CD4-positive, alpha-beta T cell (primary cell): ENCODE measurements around the gene NRXN3. TPM values are rescaled to one million over a fixed set of nuclear protein-coding genes. Genes with fewer than 3 reads are reported as not detected.

Experiments used
- ATAC-seq: fragments of 200-7000 bp; cut with Tn5 transposase; one replicate; pipeline ENCODE4 v1.10.0; 2022; ENCODE audit warnings: mild to moderate bottlenecking; ENCODE audit not compliant: poor library complexity
- CTCF ChIA-PET: fragments of 350-600 bp; sonication (Branson Sonifier 250); formaldehyde crosslinking; loops from one replicate; lab custom pipeline; 2021; ENCODE audit warnings: antibody characterized with exemption, inconsistent platforms; lab: Charles Lee
- POLR2A ChIA-PET: fragments of 350-600 bp; sonication (Branson Sonifier 250); formaldehyde crosslinking; loops from one replicate; lab custom pipeline; 2021; ENCODE audit warnings: antibody characterized with exemption, inconsistent platforms; lab: Charles Lee
- DNase-seq, 14 experiments: peaks; one replicate each; pipeline ENCODE4 v3.0.0-alpha.2; 2013 to 2020; ENCODE audit warnings: mixed read lengths in 2 of 14
- H3K27ac ChIP-seq, 2 donors: one replicate each; pipeline versions ENCODE4 v1.5.1 to v1.7.0; 2013; ENCODE audit warnings: low read length in 2 of 2, low read depth in 1 of 2, mild to moderate bottlenecking in 1 of 2
- H3K27me3 ChIP-seq, 2 experiments: 1 replicate in 1 of 2; 2 replicates in 1 of 2; pipeline versions ENCODE4 v1.6.1 to v1.7.0; 2013; ENCODE audit warnings: low read length in 2 of 2, control low read depth in 1 of 2, mild to moderate bottlenecking in 1 of 2, moderate library complexity in 1 of 2; ENCODE audit not compliant: insufficient read depth in 2 of 2, control insufficient read depth in 1 of 2
- H3K36me3 ChIP-seq: one replicate; pipeline ENCODE4 v1.6.1; 2013; ENCODE audit warnings: low read length, control low read depth; ENCODE audit not compliant: insufficient read depth
- H3K4me1 ChIP-seq: one replicate; pipeline ENCODE4 v1.6.1; 2013; ENCODE audit warnings: low read length, control low read depth; ENCODE audit not compliant: insufficient read depth
- H3K4me3 ChIP-seq: one replicate; pipeline ENCODE4 v1.5.1; 2013; ENCODE audit warnings: mild to moderate bottlenecking, low read length, moderate library complexity
- H3K9me3 ChIP-seq, 2 experiments: 1 replicate in 1 of 2; 2 replicates in 1 of 2; pipeline versions ENCODE4 v1.6.1 to v1.7.0; 2013; ENCODE audit warnings: low read length in 2 of 2, mild to moderate bottlenecking in 2 of 2, control low read depth in 1 of 2, moderate library complexity in 1 of 2; ENCODE audit not compliant: control insufficient read depth in 1 of 2, insufficient read depth in 1 of 2
- H3K27ac Mint-ChIP-seq: one replicate; pipeline ENCODE4 v1.8.0; 2020; ENCODE audit warnings: mixed read lengths
- H3K27me3 Mint-ChIP-seq: one replicate; pipeline ENCODE4 v1.8.0; 2021; ENCODE audit warnings: mixed read lengths
- H3K36me3 Mint-ChIP-seq: one replicate; pipeline ENCODE4 v1.8.0; 2021; ENCODE audit warnings: low read depth, mixed read lengths
- H3K4me1 Mint-ChIP-seq: one replicate; pipeline ENCODE4 v1.8.0; 2021; ENCODE audit warnings: low read depth, mixed read lengths
- H3K4me3 Mint-ChIP-seq: one replicate; pipeline ENCODE4 v1.8.0; 2020; ENCODE audit warnings: mild to moderate bottlenecking, mixed read lengths
- H3K9me3 Mint-ChIP-seq: one replicate; pipeline ENCODE4 v1.8.0; 2020; ENCODE audit warnings: mixed read lengths
- CTCF ChIP-seq: fragments of 200-600 bp; IDR thresholded peaks from one replicate; pipeline ENCODE4 v1.8.0; 2022; ENCODE audit warnings: antibody characterized with exemption, mild to moderate bottlenecking
- intact Hi-C, 2 experiments: fragments of 100-400 bp; cut with DNase I in 1 of 2; cut with micrococcal nuclease in 1 of 2; formaldehyde crosslinking; loops; one replicate each; pipeline versions ENCODE4 v1.15.1 to v1.9.0; 2023 to 2025; cut with DNase I, micrococcal nuclease
- total RNA-seq, 174 experiments: library from RNA in 2 of 174; stranded (reverse) in 2 of 174; gene quantifications; one replicate each; pipeline ENCODE4 v1.2.3 and lab custom pipeline; 2021 to 2026

The NRXN3 gene
- total RNA-seq, 2 experiments from 2014 or later = not detected

GRCh38 chr14:79496701-79497100, 1326.5 kb downstream of the NRXN3 start:
- TF ChIP-seq CTCF = no peak
- intact Hi-C loops = no loop called here
- DNase-seq (no peak), ATAC-seq (no peak)
- ChIA-PET CTCF (no interaction called here), POLR2A (no interaction called here)
- Histone ChIP-seq H3K36me3 (no peaks in the 10 kb centered on the region), H3K4me1 (no peaks in the 10 kb centered on the region), H3K9me3 (peaks cover 0 to 8% of the 10 kb centered on the region in 2 experiments), H3K27ac (no peak overlapping the region), H3K27me3 (no peaks in the 10 kb centered on the region), H3K4me3 (no peak overlapping the region)
- Mint-ChIP-seq H3K4me3 (no peak overlapping the region), H3K27ac (no peak overlapping the region), H3K9me3 (no peaks in the 10 kb centered on the region), H3K4me1 (no peaks in the 10 kb centered on the region), H3K36me3 (no peaks in the 10 kb centered on the region), H3K27me3 (no peaks in the 10 kb centered on the region)

- CTCF ChIA-PET = no interaction called here
- ATAC-seq = no peak
- no peak for TF ChIP-seq CTCF
These were observed 1330.3 kb downstream of the NRXN3 start for GRCh38 chr14:79500489-79500888.

GRCh38 chr14:79502136-79502750, 1332.1 kb downstream of the NRXN3 start:
- Histone ChIP-seq H3K27ac (no peak overlapping the region), H3K4me1 (no peaks in the 10 kb centered on the region), H3K27me3 (no peaks in the 10 kb centered on the region), H3K36me3 (no peaks in the 10 kb centered on the region), H3K9me3 (peaks cover 0 to 4% of the 10 kb centered on the region in 2 experiments), H3K4me3 (no peak overlapping the region)
- DNase-seq = no peak
- H3K36me3 Mint-ChIP-seq = no peaks in the 10 kb centered on the region
- no peak overlapping the region for H3K27ac Mint-ChIP-seq
- H3K4me3 Mint-ChIP-seq = no peak overlapping the region
- no peaks in the 10 kb centered on the region for H3K9me3 Mint-ChIP-seq
- CTCF ChIA-PET = no interaction called here
- ATAC-seq = no peak
- no peaks in the 10 kb centered on the region for H3K27me3 Mint-ChIP-seq
- TF ChIP-seq CTCF = no peak
- POLR2A ChIA-PET = no interaction called here
- intact Hi-C loops = no loop called here
- no peaks in the 10 kb centered on the region for H3K4me1 Mint-ChIP-seq

More at GRCh38 chr14:79500489-79500888, 1330.3 kb downstream of the NRXN3 start:
- peaks cover 0 to 4% of the 10 kb centered on the region in 2 experiments for H3K9me3 ChIP-seq
- DNase-seq = no peak
- H3K36me3 ChIP-seq = no peaks in the 10 kb centered on the region
- no peak overlapping the region for H3K4me3 ChIP-seq
- Mint-ChIP-seq H3K36me3 (no peaks in the 10 kb centered on the region), H3K27me3 (no peaks in the 10 kb centered on the region), H3K4me3 (no peak overlapping the region), H3K9me3 (no peaks in the 10 kb centered on the region), H3K27ac (no peak overlapping the region), H3K4me1 (no peaks in the 10 kb centered on the region)
- POLR2A ChIA-PET = no interaction called here
- H3K27ac ChIP-seq = no peak overlapping the region
- intact Hi-C loops = no loop called here
- H3K4me1 ChIP-seq = no peaks in the 10 kb centered on the region
- H3K27me3 ChIP-seq = no peaks in the 10 kb centered on the region
